ENCODE data around the gene EPS8L1.
"Not testable (repeated sequence)": the region's sequence is repeated elsewhere in the genome, so short reads cannot be mapped to it uniquely, and the experiment has no call there.

EPS8L1 gene

GRCh38 chr19:55050749-55051532, 24.7 kb upstream of the EPS8L1 start:
- DNase-seq (ENCODE audit: low spot score), result no peak

- no peak for DNase-seq (ENCODE audit: low spot score)
Observed at GRCh38 chr19:55053735-55054134, 21.9 kb upstream of the EPS8L1 start.

- no peak for DNase-seq (ENCODE audit: low spot score)
Observed at GRCh38 chr19:55056827-55057226, 18.8 kb upstream of the EPS8L1 start.

GRCh38 chr19:55058781-55059610, 16.7 kb upstream of the EPS8L1 start:
- DNase-seq (ENCODE audit: low spot score), result no peak

GRCh38 chr19:55060287-55060686, 15.4 kb upstream of the EPS8L1 start:
- not testable (repeated sequence) for DNase-seq (ENCODE audit: low spot score)

- DNase-seq (ENCODE audit: low spot score), result peak; percentile 96
Observed at GRCh38 chr19:55062735-55063491, 12.8 kb upstream of the EPS8L1 start, which contains the start of gene RDH13. TSS of gene RDH13 (minus strand) at chr19:55063148. CDS start at chr19:55063032, 116 bp downstream.

GRCh38 chr19:55063492-55063843, 12.2 kb upstream of the EPS8L1 start:
- no peak for DNase-seq (ENCODE audit: low spot score)

- not testable (repeated sequence) for DNase-seq (ENCODE audit: low spot score)
Observed at GRCh38 chr19:55065516-55065915, 10.2 kb upstream of the EPS8L1 start.

GRCh38 chr19:55066107-55066709, 9.5 kb upstream of the EPS8L1 start:
- DNase-seq (ENCODE audit: low spot score), result no peak

- DNase-seq (ENCODE audit: low spot score), result no peak
Observed at GRCh38 chr19:55067869-55068268, 7.8 kb upstream of the EPS8L1 start.

- no peak for DNase-seq (ENCODE audit: low spot score)
Observed at GRCh38 chr19:55068950-55069864, 6.5 kb upstream of the EPS8L1 start.

- DNase-seq (ENCODE audit: low spot score), result no peak
Observed at GRCh38 chr19:55069865-55070197, 5.8 kb upstream of the EPS8L1 start.

GRCh38 chr19:55070466-55071128, 5.1 kb upstream of the EPS8L1 start:
- no peak for DNase-seq (ENCODE audit: low spot score)

GRCh38 chr19:55071129-55071502, 4.6 kb upstream of the EPS8L1 start:
- DNase-seq (ENCODE audit: low spot score), result no peak

GRCh38 chr19:55071913-55072312, 3.8 kb upstream of the EPS8L1 start:
- DNase-seq (ENCODE audit: low spot score), result no peak

- DNase-seq (ENCODE audit: low spot score), result no peak
Observed at GRCh38 chr19:55076321-55076720, 652 bp downstream of the EPS8L1 start.

- DNase-seq (ENCODE audit: low spot score), result no peak
Observed at GRCh38 chr19:55077106-55077505, 1.4 kb downstream of the EPS8L1 start.

GRCh38 chr19:55078996-55079395, 3.3 kb downstream of the EPS8L1 start:
- DNase-seq (ENCODE audit: low spot score), result no peak

GRCh38 chr19:55079400-55080038, 3.9 kb downstream of the EPS8L1 start:
- no peak for DNase-seq (ENCODE audit: low spot score)
